ENCODE measurements around the gene MAGI2. TPM values are rescaled to one million over a fixed set of nuclear protein-coding genes. Genes with fewer than 3 reads are reported as not detected.

Gene MAGI2
- polyA plus RNA-seq, 5 donors: 5.3 to 7.8 (median 6.6) TPM

DNA sequence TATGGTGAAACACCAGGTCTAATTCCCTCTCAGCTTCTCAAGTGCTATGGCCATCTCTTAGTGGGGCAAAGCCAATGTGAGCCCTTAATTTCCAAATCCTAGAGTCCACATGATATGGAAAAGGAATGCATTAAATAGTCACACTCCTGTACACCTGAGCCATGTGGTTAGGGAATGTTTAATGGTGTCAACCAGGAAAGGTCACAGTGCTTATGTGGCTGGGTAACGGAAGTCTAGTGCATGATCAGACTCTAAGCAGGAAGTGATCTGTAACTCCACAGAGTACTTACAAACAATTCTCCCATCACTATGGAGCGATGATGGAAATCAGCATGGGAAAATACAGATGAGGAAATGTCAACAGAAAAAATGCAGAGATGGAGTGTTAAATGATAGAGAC is 148.8 kb downstream of the MAGI2 start:
- DNase-seq: no peak

DNA sequence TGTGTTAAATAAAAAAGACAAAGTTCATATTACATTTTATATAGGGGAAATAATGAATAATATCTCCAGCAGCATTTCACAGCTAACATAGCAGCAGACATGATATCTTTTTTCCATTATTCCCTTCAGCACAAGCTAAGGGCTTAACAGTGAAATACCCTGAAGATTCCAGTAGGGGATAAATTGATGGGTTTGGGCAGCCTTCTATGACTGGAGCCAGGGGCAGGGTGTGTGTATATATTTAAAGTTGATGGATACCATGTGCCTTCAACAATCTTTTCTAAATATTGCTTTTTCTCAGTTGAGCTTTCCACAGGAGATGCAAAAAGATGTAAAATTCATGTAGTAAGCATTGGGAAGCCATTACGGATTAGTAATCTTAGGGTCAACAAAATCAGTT is 151.2 kb downstream of the MAGI2 start:
- DNase-seq: no peak

GRCh38 chr7:79301419-79301818 is 152.0 kb downstream of the MAGI2 start:
- DNase-seq: no peak

DNA sequence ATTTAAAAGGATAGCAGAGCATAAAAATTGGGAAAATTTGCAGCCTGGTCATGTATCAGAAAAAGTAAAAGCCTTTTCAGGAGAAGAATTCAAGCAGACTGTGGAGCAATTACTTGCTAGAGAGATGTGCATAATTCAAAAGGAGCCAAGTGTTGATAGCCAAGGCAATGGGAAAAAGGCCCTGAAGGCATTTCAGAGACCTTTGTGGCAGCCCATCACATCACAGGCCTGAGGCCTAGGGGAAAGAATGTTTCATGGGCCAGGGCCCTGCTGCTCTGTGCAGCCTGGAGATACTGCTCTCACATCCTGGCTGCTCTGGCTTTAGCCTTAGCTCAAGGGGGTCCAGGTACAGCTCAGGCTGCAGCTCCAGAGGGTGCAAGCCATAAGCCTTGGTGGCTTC is 152.9 kb downstream of the MAGI2 start:
- no peak for DNase-seq

DNA sequence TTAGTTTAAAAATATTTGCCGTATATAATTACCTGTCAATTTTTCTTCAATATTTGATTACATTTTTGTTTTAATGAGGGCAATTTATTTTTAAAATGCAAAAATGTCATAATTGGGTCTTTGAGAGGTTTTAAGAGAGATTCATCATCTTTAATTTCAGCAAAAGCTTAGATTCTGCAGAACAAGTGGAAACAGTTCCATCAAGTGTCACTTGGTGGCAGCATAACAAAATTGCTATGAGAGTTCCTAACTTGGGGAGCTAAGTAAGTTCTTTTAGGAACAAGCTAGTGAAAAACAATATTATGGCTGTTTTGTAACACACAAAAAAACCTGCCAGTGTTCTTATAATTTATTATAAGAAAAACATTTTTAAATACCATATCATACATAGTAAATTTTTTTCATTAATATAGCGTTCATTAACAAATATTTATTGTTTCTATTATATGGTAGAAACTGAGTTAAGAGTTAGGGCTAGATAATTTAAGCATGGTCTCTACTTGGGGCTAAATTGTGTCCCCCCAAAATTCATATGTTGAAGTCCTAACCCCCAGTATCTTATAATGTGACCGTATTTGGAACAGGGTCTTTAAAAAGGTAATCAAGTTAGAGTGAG is 155.2 kb downstream of the MAGI2 start:
- DNase-seq: peak in 1 of 2 donors; percentile 37

GRCh38 chr7:79296553-79297320 is 156.7 kb downstream of the MAGI2 start:
- no peak for DNase-seq

GRCh38 chr7:79293655-79294142 is 159.8 kb downstream of the MAGI2 start:
- no peak for DNase-seq

- DNase-seq: no peak
Observed at GRCh38 chr7:79292834-79293233, 160.6 kb downstream of the MAGI2 start.

- DNase-seq: no peak
Observed at GRCh38 chr7:79291498-79291865, 162.0 kb downstream of the MAGI2 start.

DNA sequence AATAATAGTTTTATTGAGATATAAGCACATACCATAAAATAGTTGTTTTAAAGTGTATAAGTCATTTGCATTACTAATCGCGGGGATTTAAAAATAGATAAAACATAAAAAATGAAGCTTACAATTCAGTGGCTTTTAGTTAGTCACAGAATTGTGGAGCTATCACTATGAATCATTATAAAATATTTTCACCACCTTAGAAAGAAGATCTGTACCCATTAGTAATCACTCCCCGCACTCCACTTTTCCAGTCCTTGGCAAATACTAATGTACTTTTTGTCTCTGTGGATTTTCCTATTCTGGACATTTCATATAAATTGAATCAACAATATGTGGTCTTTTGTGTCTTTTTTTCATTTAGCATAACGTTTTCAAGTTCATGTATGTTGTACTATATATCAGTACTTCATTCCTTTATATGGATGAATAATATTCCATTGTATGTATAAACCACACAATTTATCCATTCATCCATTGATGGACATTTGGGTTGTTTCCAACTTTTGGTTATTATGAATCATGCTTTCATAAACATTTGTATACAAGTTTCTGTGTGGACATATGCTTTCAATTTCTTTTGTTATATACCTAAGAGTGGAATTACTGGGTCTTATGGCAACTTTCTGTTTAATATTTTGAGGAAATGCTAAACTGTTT is 162.5 kb downstream of the MAGI2 start:
- no peak for DNase-seq

- no peak for DNase-seq
Observed at GRCh38 chr7:79290398-79290797, 163.1 kb downstream of the MAGI2 start.

- no peak for DNase-seq
Observed at GRCh38 chr7:79288655-79289054, 164.8 kb downstream of the MAGI2 start.

GRCh38 chr7:79287981-79288380 is 165.5 kb downstream of the MAGI2 start:
- no peak for DNase-seq

DNA sequence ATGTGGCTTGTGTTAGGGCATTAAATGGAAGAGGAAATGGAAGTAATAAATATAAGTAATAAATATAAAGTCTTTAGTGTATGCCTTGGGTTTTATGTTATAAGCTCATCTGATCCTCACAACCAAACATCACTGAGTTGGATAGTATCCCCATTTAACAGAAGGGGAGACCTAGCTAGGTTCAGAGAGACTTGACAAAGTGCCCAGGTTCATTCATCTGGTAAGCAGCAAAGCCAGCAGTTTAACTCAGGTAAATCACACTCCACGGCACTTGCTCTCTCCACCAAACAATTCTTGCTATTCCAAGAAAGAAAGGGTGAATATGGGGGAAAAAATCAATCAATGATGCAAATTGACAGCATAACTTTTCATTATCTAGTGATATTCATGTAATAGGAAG is 167.3 kb downstream of the MAGI2 start:
- no peak for DNase-seq

DNA sequence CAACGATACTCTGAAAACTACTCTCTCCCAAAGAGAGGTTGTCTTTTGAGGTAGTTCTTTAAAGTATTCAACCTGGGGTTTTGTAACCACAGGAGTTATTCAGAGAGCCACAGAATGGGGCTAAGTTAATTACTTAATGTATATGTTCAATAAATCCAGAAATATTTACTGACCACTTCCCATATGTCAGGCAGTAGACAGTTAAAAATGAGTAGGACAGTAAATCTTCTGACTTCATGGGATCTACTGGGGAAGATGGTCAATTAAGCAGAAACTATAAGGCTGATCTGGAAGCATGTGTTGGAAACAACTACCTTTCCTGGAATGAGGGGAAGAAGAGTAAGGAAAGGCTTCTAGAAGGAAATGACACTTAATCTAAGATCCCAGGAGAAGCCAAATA is 167.7 kb downstream of the MAGI2 start:
- DNase-seq: no peak

DNA sequence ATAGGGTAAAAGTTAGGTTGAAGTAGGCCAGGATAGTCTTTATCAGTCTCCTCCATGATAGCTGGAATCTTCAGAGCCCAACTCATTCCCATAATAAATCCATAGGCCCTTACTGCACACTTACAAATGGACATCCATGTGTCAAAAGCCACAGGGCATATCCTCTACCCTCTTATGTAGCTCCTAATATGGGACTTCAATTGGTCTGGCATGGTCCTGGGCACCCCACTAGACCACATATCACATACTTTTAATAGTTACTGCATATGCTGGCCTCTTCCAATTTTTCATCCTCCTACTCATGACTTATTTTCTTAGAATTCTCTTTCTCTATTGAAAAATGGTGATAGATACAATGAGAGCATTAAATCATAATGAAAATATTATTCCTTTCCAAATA is 169.3 kb downstream of the MAGI2 start:
- DNase-seq: no peak

DNA sequence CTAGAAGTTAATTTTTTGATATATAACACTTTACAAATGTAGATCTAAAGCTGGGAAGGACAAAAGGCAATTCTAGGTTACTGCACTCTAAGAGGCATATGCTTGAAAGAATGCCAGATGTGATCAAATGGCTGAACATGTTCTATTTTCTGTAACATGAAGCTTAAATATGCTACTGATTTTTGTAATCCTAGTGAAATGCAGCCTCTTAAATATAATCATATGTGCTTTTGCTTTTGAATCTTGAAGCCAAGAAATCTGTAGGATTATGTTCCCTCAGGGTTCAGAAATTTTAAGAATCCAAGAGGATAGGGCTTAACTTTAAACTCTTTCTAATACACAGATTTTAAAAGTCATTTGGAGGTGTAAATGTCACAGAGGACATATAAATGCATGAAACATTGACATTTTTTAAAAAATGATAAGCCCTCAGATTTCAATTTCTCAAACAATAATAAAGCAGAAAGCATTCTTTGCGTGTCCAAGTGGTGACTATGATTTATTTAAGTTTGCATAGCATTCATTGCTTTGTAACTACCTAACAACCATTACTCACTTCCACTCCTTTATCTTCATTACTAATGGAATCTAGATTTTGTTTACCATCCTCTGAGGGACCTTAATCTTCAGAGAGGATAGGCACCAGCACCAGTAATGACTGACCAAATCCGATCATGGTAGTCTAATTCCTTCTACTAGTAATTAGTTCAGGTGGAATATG is 170.4 kb downstream of the MAGI2 start:
- no peak for DNase-seq

GRCh38 chr7:79282070-79282694 is 171.3 kb downstream of the MAGI2 start:
- peak; percentile 23 to 26 for DNase-seq

GRCh38 chr7:79281426-79281825 is 172.0 kb downstream of the MAGI2 start:
- no peak for DNase-seq

GRCh38 chr7:79272938-79273337 is 180.5 kb downstream of the MAGI2 start:
- no peak for DNase-seq

GRCh38 chr7:79272066-79272669 is 181.3 kb downstream of the MAGI2 start:
- DNase-seq: no peak
